PC-3 (cell line): ENCODE data around the gene SLC2A4.

Source experiments
- EZH2 ChIP-seq: fragments of 300-600 bp; sonication (generic); IDR thresholded peaks from one replicate; pipeline ENCODE4 v1.6.1; 2017; ENCODE audit warnings: antibody characterized with exemption, mild to moderate bottlenecking, low read length; ENCODE audit not compliant: unreplicated experiment
- EZH2phosphoT487 ChIP-seq: fragments of 300-600 bp; sonication (generic); IDR thresholded peaks from 2 replicates; pipeline ENCODE4 v1.6.1; 2018; ENCODE audit warnings: mild to moderate bottlenecking, antibody characterized with exemption, low read length, borderline replicate concordance
- TF ChIP-seq, protein P1 (sequence below): fragments of 300-600 bp; sonication (generic); conservative IDR thresholded peaks from 2 replicates; pipeline ENCODE4 v1.5.1; 2017; ENCODE audit warnings: antibody characterized with exemption, low read depth, mild to moderate bottlenecking, low read length

DNA sequence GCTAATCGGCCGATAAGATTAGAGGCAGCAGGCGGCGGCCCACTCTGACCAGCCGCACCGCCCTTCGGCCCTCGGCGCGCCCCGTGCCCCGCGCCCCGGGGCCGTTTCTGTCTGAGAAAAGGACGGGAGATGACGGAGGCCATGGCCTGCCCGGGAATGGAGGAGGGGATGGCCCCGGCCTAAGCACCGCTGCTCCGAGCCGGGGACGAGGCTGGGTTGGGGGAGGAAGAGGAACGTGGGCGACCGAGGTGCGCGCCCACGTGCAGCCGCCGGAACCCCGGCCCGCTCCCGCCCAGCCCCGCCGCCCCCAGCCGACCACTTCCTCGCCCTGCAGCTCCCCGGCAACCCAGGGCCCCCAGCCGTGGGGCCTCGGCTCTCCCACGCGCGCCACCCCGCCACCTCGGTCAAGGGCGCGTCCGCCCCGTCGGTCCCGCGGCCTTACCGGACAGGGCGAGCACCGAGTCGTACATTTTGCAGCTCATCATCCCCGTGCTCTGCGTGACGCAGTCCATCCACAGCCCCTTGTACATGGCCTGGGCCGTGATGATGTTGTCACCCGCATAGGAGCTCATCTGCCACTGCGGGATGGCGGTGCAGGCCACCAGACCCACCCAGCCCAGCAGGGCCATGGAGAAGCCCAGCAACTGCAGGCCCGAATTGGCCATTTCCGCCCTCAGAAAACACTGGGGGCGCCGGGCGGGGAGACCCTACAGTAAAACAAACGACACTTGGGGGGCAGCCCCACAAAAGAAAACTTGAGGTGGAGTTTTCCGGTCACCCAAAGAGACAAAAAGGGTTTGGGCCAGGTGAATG, 19.9 kb upstream of the SLC2A4 start:
- TF ChIP-seq EZH2: no peak
- TF ChIP-seq, protein P1, sequence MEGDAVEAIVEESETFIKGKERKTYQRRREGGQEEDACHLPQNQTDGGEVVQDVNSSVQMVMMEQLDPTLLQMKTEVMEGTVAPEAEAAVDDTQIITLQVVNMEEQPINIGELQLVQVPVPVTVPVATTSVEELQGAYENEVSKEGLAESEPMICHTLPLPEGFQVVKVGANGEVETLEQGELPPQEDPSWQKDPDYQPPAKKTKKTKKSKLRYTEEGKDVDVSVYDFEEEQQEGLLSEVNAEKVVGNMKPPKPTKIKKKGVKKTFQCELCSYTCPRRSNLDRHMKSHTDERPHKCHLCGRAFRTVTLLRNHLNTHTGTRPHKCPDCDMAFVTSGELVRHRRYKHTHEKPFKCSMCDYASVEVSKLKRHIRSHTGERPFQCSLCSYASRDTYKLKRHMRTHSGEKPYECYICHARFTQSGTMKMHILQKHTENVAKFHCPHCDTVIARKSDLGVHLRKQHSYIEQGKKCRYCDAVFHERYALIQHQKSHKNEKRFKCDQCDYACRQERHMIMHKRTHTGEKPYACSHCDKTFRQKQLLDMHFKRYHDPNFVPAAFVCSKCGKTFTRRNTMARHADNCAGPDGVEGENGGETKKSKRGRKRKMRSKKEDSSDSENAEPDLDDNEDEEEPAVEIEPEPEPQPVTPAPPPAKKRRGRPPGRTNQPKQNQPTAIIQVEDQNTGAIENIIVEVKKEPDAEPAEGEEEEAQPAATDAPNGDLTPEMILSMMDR: no peak
- TF ChIP-seq EZH2phosphoT487: no peak
